C4-2B (cell line): ENCODE results near the gene BLID.

Experiments used
- H3K27ac ChIP-seq: fragments of 450-650 bp; 2 replicates; pipeline ENCODE4 v1.5.1; 2017
- CTCF ChIP-seq: fragments of 450-650 bp; conservative IDR thresholded peaks from 2 replicates; pipeline ENCODE4 v1.5.1; 2017; ENCODE audit warnings: mild to moderate bottlenecking
- ZFX ChIP-seq: fragments of 450-650 bp; IDR thresholded peaks from 2 replicates; pipeline ENCODE4 v1.6.1; 2017

Gene BLID

GRCh38 chr11:122076512-122077120 lies 39.4 kb downstream of the BLID start:
- TF ChIP-seq CTCF (no peak), ZFX (no peak)
- no peak overlapping the region for H3K27ac ChIP-seq

GRCh38 chr11:122075016-122075415 lies 41.0 kb downstream of the BLID start:
- H3K27ac ChIP-seq: no peak overlapping the region

DNA sequence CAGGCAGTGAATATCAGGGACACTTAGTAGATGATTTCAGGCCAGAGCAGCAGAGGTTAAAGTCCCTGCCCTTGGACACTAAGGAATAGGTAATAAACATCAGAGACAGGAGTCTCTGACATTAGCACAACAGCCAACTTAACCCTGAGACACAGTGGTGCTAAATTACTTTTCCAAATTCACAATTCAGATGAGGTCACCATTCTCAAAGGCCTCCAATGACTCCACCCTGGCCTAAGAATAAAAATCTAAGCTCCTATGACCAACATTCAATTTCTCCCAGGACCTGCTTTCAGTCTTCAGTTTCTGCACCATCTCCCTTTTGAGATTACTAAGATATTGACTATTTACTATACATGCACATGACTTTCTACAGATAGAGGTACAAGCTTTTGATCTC lies 42.0 kb downstream of the BLID start:
- H3K27ac ChIP-seq: no peak overlapping the region
- no peak for TF ChIP-seq ZFX
- no peak for TF ChIP-seq CTCF

More at GRCh38 chr11:122075016-122075415, 41.0 kb downstream of the BLID start:
- no peak for TF ChIP-seq CTCF
- TF ChIP-seq ZFX: no peak

- H3K27ac ChIP-seq: no peak overlapping the region
- TF ChIP-seq CTCF: no peak
These were observed 44.3 kb downstream of the BLID start for GRCh38 chr11:122071709-122072202.

- no peak for TF ChIP-seq CTCF
- TF ChIP-seq ZFX: no peak
- no peak overlapping the region for H3K27ac ChIP-seq
These were observed 46.2 kb downstream of the BLID start for GRCh38 chr11:122069707-122070360.

GRCh38 chr11:122068837-122069236 lies 47.2 kb downstream of the BLID start:
- TF ChIP-seq CTCF (no peak), ZFX (no peak)
- no peak overlapping the region for H3K27ac ChIP-seq

DNA sequence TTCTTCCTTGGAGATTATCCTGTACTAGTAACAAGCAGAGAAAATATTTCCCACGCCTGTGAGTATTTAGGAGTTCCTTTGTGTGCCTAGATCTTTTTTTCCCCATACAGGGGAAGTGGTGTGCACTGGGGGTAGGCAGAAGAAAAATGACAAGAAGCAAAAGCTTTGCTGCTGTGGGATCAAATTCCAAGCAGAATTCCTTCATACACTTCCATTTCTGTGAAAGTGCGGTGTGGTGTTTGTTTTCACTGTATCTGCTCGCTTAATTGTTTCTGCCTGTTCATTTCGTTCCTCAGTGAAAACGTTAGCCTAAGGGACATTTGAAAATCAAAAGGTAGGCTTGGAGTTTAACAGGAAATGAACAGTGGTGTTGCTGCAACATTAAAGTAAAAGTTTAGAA lies 47.9 kb downstream of the BLID start:
- TF ChIP-seq ZFX (no peak), CTCF (no peak)
- H3K27ac ChIP-seq: no peak overlapping the region
